Measurements from ENCODE around the gene SLC39A10. TPM values are rescaled to one million over a fixed set of nuclear protein-coding genes. Genes with fewer than 3 reads are reported as not detected.

SLC39A10 gene
- total and polyA plus RNA-seq, 9 of the 15 experiments (the other 6 are each of a cell fraction or from before 2014, with no cell fraction given) = 12.5 to 40.1 (median 23.1) TPM

DNA sequence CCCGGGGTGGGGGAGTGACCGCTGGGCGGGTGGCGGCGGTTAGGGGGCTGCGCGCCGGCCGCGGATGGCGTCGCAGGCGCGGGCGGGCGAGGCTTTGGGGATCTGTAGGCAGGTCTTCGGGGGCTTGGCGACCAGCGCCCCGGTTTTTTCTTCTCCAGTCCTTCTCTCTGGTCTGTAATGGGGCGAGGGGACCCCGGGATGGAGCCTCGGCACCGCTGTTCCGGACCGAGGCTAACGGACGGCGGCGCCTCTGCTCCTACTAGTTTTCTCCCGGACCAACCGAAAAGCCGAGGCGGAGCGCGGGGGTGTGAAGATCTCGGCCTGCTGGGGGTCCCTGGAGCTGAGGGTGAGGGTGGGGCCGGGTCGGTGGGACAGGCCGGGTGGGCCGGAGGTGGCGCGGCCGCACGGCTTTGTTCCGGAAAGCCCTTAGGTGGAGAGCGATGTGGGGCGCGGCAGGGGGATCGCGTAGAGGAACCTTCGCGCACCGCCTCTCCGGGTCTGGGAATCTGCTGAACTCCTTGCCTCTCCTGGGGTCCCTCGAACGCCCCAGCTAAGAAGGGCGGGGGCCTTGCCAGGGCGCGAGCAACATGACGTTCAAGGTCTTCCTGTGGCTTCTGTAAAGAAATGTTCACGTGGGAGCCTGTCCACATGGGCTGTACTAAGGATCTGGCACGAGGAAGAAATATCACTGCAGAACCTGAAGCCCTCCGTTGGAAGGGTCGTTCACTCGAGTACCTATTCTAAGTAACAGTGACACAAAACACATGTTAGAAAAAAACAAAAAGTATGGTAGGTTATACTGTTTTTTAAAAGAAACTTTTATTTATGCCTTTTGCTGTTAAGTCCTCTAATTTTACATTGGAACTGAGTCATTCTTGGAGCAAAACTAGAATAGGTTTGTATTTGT lies 861 bp downstream of the SLC39A10 start (continued):
- TF ChIP-seq, protein P1, sequence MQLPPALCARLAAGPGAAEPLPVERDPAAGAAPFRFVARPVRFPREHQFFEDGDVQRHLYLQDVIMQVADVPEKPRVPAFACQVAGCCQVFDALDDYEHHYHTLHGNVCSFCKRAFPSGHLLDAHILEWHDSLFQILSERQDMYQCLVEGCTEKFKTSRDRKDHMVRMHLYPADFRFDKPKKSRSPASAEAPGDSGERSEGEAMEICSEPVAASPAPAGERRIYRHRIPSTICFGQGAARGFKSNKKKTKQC (CRISPR knock-in tag; IDR thresholded peaks at IDR 0.05) = peak; percentile 41; the same call in 1 of the 2 replicates
- no peak for TF ChIP-seq JUNB (CRISPR knock-in tag; conservative IDR thresholded peaks at IDR 0.05)
- TF ChIP-seq, protein P2, sequence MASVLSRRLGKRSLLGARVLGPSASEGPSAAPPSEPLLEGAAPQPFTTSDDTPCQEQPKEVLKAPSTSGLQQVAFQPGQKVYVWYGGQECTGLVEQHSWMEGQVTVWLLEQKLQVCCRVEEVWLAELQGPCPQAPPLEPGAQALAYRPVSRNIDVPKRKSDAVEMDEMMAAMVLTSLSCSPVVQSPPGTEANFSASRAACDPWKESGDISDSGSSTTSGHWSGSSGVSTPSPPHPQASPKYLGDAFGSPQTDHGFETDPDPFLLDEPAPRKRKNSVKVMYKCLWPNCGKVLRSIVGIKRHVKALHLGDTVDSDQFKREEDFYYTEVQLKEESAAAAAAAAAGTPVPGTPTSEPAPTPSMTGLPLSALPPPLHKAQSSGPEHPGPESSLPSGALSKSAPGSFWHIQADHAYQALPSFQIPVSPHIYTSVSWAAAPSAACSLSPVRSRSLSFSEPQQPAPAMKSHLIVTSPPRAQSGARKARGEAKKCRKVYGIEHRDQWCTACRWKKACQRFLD (CRISPR knock-in tag; IDR thresholded peaks at IDR 0.05) = peak; percentile 53; the same call in 1 of the 2 replicates
- TF ChIP-seq, protein P3, sequence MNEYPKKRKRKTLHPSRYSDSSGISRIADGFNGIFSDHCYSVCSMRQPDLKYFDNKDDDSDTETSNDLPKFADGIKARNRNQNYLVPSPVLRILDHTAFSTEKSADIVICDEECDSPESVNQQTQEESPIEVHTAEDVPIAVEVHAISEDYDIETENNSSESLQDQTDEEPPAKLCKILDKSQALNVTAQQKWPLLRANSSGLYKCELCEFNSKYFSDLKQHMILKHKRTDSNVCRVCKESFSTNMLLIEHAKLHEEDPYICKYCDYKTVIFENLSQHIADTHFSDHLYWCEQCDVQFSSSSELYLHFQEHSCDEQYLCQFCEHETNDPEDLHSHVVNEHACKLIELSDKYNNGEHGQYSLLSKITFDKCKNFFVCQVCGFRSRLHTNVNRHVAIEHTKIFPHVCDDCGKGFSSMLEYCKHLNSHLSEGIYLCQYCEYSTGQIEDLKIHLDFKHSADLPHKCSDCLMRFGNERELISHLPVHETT (CRISPR knock-in tag; conservative IDR thresholded peaks at IDR 0.05 in 1 of 2, IDR thresholded peaks at IDR 0.05 in 1 of 2) = peak in 1 of 2 experiments; percentile 57; a peak in 1 of 4 replicates
- no peak for TF ChIP-seq GTF2A2 (tag; IDR thresholded peaks at IDR 0.05)
- TF ChIP-seq, protein P4, sequence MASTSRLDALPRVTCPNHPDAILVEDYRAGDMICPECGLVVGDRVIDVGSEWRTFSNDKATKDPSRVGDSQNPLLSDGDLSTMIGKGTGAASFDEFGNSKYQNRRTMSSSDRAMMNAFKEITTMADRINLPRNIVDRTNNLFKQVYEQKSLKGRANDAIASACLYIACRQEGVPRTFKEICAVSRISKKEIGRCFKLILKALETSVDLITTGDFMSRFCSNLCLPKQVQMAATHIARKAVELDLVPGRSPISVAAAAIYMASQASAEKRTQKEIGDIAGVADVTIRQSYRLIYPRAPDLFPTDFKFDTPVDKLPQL (IDR thresholded peaks at IDR 0.05; ENCODE audit: extremely low read depth, insufficient read length) = no peak
- TF ChIP-seq RFX5 (IDR thresholded peaks at IDR 0.05; ENCODE audit: low read depth, low read length) = no peak
- TF ChIP-seq, protein P5, sequence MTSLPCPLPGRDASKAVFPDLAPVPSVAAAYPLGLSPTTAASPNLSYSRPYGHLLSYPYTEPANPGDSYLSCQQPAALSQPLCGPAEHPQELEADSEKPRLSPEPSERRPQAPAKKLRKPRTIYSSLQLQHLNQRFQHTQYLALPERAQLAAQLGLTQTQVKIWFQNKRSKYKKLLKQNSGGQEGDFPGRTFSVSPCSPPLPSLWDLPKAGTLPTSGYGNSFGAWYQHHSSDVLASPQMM (CRISPR knock-in tag; IDR thresholded peaks at IDR 0.05) = no peak
- peak; percentile 39 for TF ChIP-seq POLR2A (conservative IDR thresholded peaks at IDR 0.05)
- TF ChIP-seq, protein P6, sequence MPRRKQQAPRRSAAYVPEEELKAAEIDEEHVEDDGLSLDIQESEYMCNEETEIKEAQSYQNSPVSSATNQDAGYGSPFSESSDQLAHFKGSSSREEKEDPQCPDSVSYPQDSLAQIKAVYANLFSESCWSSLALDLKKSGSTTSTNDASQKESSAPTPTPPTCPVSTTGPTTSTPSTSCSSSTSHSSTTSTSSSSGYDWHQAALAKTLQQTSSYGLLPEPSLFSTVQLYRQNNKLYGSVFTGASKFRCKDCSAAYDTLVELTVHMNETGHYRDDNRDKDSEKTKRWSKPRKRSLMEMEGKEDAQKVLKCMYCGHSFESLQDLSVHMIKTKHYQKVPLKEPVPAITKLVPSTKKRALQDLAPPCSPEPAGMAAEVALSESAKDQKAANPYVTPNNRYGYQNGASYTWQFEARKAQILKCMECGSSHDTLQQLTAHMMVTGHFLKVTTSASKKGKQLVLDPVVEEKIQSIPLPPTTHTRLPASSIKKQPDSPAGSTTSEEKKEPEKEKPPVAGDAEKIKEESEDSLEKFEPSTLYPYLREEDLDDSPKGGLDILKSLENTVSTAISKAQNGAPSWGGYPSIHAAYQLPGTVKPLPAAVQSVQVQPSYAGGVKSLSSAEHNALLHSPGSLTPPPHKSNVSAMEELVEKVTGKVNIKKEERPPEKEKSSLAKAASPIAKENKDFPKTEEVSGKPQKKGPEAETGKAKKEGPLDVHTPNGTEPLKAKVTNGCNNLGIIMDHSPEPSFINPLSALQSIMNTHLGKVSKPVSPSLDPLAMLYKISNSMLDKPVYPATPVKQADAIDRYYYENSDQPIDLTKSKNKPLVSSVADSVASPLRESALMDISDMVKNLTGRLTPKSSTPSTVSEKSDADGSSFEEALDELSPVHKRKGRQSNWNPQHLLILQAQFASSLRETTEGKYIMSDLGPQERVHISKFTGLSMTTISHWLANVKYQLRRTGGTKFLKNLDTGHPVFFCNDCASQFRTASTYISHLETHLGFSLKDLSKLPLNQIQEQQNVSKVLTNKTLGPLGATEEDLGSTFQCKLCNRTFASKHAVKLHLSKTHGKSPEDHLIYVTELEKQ (CRISPR knock-in tag; IDR thresholded peaks at IDR 0.05) = no peak
- TF ChIP-seq, protein P7, sequence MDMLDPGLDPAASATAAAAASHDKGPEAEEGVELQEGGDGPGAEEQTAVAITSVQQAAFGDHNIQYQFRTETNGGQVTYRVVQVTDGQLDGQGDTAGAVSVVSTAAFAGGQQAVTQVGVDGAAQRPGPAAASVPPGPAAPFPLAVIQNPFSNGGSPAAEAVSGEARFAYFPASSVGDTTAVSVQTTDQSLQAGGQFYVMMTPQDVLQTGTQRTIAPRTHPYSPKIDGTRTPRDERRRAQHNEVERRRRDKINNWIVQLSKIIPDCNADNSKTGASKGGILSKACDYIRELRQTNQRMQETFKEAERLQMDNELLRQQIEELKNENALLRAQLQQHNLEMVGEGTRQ (CRISPR knock-in tag; IDR thresholded peaks at IDR 0.05) = peak; percentile 55
- peak in 1 of 2 experiments; percentile 54; a peak in 2 of 4 replicates for TF ChIP-seq HDAC1 (IDR thresholded peaks at IDR 0.05)
- TF ChIP-seq, protein P8, sequence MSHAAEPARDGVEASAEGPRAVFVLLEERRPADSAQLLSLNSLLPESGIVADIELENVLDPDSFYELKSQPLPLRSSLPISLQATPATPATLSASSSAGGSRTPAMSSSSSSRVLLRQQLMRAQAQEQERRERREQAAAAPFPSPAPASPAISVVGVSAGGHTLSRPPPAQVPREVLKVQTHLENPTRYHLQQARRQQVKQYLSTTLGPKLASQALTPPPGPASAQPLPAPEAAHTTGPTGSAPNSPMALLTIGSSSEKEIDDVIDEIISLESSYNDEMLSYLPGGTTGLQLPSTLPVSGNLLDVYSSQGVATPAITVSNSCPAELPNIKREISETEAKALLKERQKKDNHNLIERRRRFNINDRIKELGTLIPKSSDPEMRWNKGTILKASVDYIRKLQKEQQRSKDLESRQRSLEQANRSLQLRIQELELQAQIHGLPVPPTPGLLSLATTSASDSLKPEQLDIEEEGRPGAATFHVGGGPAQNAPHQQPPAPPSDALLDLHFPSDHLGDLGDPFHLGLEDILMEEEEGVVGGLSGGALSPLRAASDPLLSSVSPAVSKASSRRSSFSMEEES (CRISPR knock-in tag; IDR thresholded peaks at IDR 0.05) = no peak
- peak; percentile 87 for TF ChIP-seq PRPF4 (IDR thresholded peaks at IDR 0.05; ENCODE audit: insufficient read depth, low read depth, low read length, poor library complexity, severe bottlenecking)

Measured in K562 (cell line).